ENCODE measurements around the gene GALNT14.

The GALNT14 gene

DNA sequence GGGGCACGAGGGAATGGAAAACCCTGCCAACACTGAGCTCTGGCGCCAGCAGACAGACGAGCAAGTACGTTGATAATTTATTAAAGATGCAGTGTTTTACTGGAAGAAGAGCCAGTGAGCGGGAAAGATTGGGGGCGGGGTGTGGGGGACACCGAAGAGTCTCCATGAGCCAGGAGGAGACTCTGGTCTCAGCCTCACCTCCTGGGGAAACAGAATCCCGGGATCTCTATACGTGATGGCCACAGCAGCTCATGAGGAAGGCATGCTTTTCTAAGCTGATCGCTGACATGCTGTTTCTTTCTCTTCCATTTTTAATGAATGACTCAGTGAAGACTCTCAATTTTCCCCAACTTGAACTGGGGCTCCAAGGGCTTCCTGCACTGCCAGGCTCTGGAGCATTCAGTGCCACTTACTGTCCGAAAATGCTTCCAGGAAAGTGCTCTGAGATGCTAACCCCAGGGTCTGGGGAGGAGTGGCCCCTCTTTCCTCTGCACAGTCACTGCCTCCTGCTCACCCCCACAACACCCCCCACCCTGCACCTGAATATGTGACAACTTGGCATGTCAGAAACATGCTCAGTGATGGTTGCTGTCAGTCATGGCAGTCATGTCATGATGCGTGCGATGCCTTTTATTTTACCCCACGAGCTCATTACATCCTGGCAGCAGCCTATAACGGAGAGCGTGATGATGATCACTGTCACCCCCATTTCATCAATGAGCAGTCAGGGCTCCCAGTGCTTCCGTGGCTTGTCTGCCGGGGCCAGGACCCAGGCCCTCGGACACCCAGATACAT lies 166.8 kb downstream of the GALNT14 start:
- POLR2A ChIA-PET (ENCODE audit: low non-redundant PET): interaction anchor here (0.7 kb wide), 1 partner anchor 77 kb away, joined by 7 read pairs; no protein-coding TSS in a partner anchor
- no peak overlapping the region for H3K27ac ChIP-seq
- CTCF ChIA-PET: no interaction called here
- TF ChIP-seq CTCF (conservative IDR thresholded peaks at IDR 0.05; ENCODE audit: low read depth): no peak
- DNase-seq (ENCODE audit: low spot score): no peak

GRCh38 chr2:30968660-30969397 lies 169.4 kb downstream of the GALNT14 start:
- ChIA-PET POLR2A (ENCODE audit: low non-redundant PET) (no interaction called here), CTCF (interaction anchor here (1.8 kb wide), 1 partner anchor 11 kb away, joined by 6 read pairs; no protein-coding TSS in a partner anchor)
- TF ChIP-seq CTCF (conservative IDR thresholded peaks at IDR 0.05; ENCODE audit: low read depth): no peak
- no peak for DNase-seq (ENCODE audit: low spot score)
- H3K27ac ChIP-seq: no peak overlapping the region

- ChIA-PET POLR2A (ENCODE audit: low non-redundant PET) (no interaction called here), CTCF (no interaction called here)
- no peak overlapping the region for H3K27ac ChIP-seq
- TF ChIP-seq CTCF (conservative IDR thresholded peaks at IDR 0.05; ENCODE audit: low read depth): no peak
- no peak for DNase-seq (ENCODE audit: low spot score)
Measured at GRCh38 chr2:30966786-30967185, 171.5 kb downstream of the GALNT14 start.

GRCh38 chr2:30965022-30965531 lies 173.2 kb downstream of the GALNT14 start:
- no peak for TF ChIP-seq CTCF (conservative IDR thresholded peaks at IDR 0.05; ENCODE audit: low read depth)
- no peak for DNase-seq (ENCODE audit: low spot score)
- ChIA-PET CTCF (no interaction called here), POLR2A (ENCODE audit: low non-redundant PET) (no interaction called here)
- H3K27ac ChIP-seq: no peak overlapping the region

DNA sequence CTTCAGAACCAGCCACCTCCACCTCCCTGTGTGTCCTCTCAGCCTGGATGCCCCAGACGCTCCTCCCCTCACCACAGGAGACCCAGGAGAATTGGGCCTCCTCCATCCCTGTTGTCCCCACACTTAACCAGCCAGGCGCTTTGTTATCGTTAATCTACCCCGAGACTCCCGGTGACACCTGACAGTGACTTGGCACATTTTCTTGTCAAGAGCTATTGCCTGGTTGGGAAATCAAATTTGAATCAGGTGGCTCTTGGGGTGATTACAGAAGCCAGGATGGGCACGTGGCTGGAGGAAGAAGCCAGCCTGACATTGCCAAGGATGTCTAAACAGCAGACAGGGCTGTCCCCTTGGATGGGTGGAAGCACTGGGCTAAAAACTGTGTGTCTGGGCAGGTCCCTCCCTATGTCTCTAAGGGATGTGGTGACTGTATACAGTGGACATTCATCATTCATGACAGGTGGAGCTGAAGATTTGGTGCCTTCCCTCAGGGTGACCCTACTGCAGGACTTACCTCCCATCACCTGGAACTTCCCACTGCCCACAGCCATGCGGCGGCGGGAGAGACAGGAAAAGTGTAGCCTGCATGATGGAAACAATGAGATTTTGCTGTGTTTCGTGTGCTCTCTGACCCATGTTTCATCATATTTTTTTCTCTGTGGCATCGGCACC lies 173.8 kb downstream of the GALNT14 start:
- DNase-seq (ENCODE audit: low spot score): no peak
- no peak for TF ChIP-seq CTCF (conservative IDR thresholded peaks at IDR 0.05; ENCODE audit: low read depth)
- ChIA-PET CTCF (no interaction called here), POLR2A (ENCODE audit: low non-redundant PET) (no interaction called here)
- H3K27ac ChIP-seq: no peak overlapping the region

- TF ChIP-seq CTCF (conservative IDR thresholded peaks at IDR 0.05; ENCODE audit: low read depth): no peak
- DNase-seq (ENCODE audit: low spot score): no peak
- CTCF ChIA-PET: no interaction called here
- H3K27ac ChIP-seq: no peak overlapping the region
- POLR2A ChIA-PET (ENCODE audit: low non-redundant PET): no interaction called here
Measured at GRCh38 chr2:30963184-30963583, 175.1 kb downstream of the GALNT14 start.

All from RWPE1 (cell line).